ENCODE measurements around the gene PSMD9.
A peak's percentile ranks its signal among the peaks of the same experiment; 100 is the strongest.
"Not testable (repeated sequence)": the region's sequence is repeated elsewhere in the genome, so short reads cannot be mapped to it uniquely, and the experiment has no call there.

The PSMD9 gene, protein sequence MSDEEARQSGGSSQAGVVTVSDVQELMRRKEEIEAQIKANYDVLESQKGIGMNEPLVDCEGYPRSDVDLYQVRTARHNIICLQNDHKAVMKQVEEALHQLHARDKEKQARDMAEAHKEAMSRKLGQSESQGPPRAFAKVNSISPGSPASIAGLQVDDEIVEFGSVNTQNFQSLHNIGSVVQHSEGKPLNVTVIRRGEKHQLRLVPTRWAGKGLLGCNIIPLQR

DNA sequence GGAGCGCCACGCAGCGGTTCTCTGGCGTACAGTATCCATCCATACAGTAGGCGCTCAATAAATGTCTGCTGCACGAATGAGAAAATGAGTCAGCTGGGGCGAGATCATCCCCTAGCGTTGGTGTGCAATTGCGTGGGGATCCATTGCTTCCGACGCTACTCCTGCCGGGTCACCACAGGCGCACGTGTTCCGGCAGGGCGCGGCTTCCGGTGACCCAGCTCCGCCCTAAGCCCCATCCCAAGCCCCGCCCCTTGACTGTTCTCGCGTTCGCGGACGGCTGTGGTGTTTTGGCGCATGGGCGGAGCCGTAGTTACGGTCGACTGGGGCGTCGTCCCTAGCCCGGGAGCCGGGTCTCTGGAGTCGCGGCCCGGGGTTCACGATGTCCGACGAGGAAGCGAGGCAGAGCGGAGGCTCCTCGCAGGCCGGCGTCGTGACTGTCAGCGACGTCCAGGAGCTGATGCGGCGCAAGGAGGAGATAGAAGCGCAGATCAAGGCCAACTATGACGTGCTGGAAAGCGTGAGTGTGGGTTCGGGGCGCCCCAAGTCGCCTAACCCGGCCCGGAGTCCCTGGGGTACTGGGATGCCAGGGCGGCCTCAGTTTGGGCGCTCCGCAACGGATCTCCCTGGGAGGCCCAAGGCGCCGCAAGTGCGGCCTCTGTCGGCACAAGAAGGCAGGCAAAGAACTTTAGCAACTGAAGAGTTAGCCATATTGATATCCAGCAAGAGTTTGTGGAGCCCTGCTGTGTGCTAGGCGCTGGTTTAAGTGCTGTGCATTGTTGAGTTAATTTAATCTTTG lies at the start of gene PSMD9:
TSS of gene PSMD9 (plus strand) at position 313 of the 796 bp plus-strand sequence. CDS start at position 380, 67 bp downstream.
- DNase-seq: peak; percentile 71

DNA sequence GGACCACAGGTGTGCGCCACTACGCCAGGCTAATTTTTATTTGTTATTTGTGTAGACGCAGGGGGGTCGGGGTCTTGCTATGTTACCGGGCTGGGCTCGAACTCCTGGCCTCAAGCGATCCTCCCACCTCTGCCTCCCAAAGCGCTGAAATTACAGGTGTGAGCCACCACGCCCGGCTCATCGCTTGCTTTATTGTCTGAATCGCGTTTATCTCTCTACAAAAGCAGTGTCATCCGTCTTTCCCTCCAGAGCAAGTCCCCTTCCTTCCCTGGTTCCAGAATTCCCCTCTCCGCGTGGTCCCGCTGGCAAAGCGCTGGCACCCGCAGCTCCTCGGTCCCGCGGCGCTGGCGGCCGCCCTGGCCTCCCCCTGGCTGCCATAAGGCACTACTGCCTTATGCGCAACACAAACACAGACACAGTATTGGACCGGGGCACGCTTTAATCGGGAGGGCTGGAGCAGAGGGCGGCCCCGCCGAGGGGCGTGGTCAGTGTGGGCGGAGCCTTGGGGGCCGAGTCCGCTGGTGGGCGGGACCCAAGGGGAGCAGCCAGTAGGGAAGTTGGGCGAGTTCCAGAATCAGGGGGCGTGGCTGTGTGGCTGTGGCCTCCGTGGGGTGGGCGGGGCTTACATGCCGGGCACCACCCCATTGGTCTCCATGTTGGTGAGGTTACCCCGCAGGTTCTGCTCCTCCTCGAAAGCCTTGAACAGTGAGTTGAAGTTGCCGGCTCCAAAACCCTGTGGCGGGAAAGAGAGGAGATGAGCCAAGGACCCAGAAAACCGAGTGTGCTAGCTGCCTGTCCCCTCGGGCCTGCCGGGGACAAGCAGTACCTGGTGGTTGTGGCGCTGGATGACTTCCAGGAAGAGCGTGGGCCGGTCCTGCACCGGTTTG lies 49.2 kb upstream of the PSMD9 start:
- peak; percentile 75 for DNase-seq

DNA sequence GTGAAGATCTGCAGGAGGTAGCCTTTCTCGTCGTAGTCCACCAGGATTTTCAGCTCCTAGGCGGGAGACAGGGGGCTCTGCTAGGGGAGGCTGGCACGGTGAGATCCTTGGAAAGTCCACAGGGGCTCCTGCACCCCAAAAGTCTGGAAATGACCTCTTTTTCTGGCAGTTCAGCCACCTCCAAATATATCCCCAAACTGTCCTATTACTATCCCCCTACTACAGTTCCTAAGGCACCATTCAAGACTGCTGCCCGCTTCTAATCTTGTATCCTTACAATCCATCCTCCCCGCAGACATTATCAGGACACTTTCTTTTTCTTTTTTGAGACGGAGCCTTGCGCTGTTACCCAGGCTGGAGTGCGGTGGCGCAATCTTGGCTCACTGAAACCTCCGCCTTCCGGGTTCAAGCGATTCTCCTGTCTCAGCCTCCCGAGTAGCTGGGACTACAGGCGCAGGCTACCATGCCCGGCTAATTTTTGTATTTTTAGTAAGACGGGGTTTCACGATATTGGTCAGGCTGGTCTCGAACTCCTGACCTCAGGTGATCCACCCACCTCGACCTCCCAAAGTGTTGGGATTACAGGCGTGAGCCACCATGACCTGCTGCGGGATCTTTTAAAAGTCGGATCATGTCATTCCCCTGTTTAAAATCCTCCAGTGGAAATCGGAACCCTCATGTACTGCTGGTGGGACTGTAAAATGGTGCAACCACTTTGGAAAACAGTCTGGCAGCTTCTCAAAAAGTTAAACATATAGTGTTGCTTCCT lies 48.4 kb upstream of the PSMD9 start:
- no peak for DNase-seq

DNA sequence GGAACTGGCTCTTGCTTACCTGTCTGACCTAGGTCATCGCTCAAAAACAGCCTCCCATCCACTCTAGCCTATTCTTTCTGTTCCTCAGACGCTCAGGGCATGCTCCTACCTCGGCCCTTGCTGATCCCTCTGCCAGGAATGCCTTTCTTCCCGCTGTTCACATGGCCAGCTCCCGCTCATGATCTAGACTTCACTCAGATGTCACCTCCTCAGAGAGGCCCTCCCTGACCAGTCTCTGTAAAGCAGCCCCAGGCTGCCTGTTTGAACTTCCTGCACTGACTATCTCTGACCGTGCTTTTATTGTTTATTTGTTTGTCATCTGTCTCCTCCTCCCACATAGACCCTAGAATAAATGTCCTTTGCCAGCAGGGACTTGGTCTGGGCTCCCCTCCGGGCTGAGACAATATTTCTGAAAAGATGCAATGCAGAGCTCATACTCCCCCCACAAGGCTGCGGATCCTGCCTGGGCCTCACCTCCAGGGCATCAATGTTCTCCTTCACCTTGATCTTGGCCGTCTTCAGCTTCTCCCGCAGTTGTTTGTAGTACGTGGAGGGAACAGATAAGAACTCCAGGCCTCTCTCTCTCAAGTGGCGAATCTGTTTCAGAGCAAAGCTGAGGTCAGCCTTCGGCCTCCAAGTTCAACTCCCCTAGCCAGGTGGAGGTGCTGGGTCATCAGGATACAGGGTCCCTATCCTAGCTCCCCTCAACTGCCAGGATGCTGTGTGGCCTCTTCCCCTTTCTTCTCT lies 45.2 kb upstream of the PSMD9 start:
- DNase-seq: no peak

DNA sequence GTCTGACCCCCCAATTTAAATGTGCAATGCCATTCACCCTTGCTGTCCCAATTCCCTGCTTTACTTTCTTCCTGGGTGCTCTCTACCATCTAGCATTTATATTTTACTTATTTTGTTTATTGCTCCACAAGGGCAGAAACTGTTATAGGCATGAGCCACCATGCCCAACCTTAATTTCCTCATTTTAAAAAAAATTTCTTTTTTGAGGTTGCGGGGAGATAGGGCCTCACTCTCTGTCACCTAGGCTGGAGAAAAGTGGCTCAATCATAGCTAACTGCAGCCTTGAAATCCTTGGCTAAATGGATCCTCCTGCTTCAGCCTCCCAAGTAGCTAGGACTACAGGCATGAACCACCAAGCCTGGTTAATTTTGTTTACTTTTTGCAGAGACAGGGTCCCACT lies 42.9 kb upstream of the PSMD9 start:
- DNase-seq: no peak

DNA sequence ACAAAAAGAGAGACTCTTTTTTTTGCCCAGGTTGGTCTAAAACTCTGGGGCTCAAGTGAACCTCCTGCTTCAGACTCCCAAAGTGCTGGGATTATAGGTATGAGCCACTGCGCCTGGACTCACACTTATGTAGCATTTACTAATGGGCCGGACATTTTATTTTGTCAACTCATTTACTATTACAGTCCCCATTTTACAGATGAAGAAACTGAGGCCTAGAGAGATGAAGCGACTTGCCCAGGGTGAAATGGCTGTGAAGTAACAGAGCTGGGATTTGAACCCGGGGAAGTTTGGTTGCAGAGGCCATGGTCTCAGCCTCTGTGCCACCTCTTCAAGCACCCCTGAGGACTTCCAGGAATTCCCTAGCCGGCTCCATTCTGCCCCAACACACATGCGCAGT lies 39.4 kb upstream of the PSMD9 start:
- DNase-seq: no peak

DNA sequence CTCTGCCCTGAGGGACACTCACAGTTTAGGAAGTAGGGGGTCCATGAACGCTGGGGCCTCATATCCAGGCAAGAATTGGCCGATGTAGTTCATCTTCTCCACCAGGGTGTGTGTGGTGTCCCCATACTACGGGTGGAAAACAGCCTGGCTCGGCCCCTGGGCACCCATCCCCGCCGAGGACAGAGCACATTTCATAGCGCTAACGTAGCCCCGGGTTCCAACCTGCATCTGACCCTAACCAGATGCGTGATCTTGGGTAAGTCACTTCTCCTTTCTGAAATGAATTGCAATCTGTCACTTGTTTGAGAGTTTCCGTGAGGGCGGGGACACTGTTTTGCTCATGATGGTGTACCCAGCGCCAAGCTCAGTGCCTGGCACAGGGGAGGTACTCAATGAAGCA lies 38.9 kb upstream of the PSMD9 start:
- no peak for DNase-seq

DNA sequence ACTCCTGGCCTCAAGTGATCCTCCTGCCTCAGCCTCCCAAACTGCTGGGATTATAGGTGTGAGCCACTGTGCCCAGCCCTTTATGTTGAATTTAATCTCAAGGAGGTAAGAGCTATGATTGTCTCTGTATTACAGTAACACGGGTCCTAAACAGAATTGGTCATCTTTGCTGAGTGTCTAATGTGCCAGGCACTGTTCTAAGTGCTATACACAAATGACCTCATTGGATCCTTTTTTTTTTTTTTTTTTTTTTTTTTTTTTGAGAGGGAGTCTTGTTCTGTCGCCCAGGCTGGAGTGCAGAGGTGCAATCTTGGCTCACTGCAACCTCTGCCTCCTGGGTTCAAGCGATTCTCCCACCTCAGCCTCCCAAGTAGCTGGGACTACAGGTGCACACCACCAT lies 36.2 kb upstream of the PSMD9 start:
- DNase-seq: not testable (repeated sequence)

DNA sequence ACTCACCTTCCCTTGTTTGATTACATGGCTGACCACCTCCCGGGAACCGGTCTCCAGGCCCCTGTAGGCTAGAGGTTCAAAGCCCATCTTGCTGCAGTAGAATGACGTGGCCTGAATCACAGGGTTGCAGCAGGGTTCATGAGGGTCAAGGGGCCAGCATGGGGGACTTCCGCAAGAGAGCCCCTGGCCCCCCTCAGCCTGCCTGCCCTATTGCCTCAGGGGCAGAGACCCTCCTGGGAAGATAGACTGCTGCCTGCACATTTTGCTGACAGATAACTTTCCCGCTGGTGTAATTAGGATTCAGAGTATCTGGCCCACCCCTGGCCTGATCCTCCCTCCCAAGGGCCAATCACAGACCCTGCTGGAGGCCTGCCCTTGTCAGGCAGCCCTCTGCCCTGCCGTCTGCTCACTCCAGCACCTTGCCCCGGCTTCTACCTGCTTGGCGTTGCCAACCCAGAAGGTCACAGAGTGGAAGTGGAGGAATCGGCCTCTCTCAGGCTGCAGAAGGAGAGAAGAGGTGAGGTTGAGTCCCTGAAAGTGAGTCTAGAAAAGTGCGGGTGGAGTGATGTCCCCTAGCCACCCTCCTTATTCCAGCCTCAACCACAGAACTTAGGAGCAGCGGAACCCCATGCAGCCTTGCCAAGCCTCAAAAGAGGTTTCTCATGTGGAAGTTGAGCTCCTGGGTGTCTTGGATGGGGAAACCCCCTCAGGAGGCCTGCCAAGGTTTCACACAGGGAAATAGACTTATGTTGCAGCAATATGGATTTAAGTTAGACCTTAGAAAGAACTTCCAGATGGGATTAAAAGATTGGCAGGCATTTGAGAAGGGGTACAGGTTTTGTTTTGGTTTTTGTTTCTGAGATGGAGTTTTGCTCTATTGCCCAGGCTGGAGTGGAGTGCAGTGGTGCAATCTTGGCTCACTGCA lies 31.0 kb upstream of the PSMD9 start:
- no peak for DNase-seq

DNA sequence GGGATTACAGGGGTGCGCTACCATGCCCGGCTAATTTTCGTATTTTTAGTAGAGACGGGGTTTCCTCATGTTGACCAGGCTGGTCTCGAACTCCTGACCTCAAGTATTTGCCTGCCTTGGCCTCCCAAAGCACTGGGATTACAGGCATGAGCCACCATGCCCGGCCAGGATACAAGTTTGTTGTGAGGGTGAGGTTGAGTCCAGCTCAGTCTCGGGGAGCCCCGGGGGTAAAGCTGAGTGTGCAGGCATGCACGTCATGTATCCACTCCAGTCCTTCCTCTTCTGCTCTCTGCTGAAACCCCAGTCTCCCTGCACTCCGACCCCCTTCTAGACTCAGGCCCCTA lies 30.3 kb upstream of the PSMD9 start:
- no peak for DNase-seq

DNA sequence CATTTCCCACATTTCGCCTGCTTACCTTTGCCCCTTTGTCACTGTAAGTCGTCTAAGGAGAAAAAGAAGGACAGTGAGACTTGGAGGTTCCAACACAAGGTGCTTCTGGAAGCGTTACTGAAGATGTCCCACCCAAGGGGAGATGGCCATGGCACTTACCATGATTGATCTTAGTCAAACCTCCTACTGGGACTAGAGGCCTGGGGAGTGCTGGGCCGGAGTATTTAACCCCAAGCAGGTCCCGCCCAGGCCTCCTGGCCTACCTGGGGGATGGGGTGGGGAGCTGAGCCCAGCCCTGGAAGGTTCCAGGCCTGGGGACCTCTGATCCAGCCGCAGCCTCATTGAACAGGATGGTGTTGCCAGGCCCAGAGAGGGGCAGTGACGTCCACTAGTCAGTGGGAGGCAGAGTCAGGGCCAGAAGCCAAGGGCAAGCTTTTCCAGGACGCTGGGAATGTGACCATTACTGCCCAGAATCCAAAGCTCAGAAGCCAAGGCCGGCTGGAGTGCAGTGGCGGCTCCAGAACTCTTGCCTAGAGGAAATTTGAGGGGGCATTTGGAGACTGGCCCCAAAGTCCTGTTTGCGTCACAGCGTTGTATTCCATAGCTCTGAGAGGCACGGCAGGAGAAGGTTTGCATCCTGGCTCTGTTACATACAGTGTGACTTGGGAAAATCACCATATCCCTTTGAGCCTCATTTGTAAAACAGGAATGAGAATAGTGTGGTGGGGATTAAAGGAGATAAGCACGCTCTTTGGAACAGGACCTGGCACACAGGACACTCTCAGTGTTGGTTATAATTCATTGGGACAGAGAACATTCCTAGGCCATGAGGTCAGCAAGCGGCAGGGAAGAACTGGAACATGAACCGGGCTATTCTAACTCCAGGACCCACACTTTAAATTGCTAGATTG lies 29.7 kb upstream of the PSMD9 start, which contains the start of gene HPD:
TSS of gene HPD (minus strand) at position 198 of the 911 bp plus-strand sequence. CDS start at position 162, 36 bp downstream.
- no peak for DNase-seq

DNA sequence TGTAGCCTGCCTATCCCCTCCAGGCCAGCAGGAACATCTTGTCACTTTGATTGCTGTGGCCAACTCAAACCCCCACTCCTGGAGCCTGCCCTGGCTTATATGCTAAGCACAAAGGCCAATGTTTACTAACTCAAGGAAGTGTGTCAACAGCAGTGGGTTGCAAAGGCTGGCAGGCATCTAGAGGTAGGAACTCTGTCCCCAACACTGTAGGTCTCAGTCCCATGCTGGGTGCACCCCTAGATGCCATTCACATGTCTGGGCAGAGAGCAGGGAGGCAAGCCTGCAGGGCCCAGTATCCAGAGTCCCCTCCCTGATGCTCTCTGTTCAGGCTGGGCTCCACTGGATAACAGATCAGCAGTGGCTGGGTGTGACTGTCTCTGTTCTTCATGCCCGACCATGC lies 28.3 kb upstream of the PSMD9 start:
- no peak for DNase-seq

DNA sequence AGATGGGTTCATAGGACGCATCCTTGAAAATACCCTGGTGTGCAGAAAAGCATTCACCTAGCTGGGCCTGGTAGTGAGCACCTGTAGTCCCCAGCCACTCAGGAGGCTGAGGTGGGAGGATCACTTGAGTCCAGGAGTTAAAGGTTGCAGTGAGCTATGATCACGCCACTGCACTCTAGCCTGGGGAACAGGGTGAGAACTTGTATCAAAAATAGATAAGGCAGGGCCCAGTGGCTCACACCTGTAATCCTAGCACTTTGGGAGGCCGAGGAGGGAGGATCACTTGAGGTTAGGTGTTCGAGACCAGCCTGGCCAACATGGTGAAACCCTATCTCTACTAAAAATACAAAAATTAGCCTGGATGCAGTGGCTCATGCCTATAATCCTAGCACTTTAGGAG lies 27.9 kb upstream of the PSMD9 start:
- not testable (repeated sequence) for DNase-seq

DNA sequence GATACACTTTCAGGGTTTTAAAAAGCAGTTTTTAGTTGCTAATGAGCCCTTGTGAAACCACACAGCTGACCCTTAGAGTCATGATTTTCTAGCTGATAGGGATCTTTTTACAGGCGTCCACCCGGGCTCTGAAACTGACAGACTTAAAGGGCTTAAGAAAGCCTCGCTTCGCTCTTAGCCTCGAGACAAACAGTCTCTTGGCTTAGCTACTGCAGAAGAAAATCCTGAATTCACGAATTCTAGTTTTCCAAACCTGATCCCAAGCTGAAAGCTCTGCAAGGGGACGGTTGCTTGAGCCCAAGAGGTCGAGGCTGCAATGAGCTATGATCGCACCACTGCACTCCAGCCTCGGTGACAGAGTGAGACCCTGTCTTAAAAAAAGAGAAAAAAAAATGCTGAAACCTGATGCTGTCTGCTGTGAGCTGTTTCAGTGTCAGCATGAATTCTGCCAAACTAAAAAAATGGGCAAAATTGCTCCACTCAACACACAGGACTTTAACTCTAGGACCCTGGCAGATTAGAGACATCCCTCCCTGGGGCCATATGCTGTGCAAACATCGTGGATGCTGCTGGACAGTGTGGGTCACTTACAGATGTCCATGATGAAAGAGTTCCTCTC lies 26.8 kb upstream of the PSMD9 start:
- no peak for DNase-seq

DNA sequence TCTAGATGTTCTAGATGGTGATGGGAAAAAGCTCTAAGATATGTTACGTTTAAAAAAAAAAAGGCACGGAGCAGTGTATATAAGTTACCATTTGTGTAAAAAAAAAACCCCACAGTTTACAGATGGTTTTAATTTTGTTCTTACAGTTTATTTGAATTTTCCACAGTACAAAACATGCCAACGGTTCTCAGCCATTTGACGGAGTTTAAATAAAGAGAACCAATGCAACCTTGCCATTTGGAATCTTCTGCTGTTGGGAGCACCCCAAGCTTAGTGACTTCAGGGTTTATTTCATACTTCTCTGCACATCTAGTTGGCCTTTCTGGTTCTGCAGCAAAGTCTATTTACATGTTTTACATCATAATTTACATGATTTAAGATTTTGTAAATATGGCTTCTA lies 22.3 kb upstream of the PSMD9 start:
- DNase-seq: no peak

DNA sequence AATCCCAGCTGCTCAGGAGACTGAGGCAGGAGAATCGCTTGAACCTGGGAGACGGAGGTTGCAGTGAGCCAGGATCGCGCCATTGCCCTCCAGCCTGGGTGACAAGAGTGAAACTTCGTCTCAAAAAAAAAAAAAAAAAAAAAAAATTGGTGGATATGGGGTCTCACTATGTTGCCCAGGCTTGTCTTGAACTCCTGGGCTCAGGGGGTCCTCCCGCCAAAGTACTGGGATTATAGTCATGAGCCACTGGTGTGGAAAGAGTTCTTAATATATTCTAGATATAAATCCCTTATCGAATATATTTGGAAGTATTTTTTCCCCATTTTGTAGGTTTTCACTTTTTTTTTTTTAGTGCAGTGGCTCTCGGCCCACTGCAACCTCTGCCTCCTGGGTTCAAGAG lies 19.4 kb upstream of the PSMD9 start:
- not testable (repeated sequence) for DNase-seq

DNA sequence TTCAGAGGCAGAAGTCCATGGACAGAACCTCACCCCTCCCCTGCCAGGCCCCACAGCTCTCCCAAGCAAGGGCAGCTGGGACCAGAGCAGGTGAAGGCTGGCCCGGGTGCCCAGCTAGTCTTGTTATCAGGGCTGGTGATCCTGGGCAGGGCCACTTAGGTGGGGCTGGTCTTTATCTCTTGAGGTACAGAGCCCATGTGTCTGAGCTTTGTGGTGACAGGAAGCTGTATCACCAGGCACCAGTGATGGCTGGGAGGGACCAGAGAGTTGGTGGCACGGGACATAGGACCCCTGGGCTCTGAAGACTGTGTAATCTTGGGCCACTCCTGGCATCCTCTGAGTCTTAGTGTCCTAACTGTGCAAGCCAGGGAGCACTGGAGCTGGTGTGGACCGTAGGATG lies 17.1 kb upstream of the PSMD9 start:
- DNase-seq: no peak

DNA sequence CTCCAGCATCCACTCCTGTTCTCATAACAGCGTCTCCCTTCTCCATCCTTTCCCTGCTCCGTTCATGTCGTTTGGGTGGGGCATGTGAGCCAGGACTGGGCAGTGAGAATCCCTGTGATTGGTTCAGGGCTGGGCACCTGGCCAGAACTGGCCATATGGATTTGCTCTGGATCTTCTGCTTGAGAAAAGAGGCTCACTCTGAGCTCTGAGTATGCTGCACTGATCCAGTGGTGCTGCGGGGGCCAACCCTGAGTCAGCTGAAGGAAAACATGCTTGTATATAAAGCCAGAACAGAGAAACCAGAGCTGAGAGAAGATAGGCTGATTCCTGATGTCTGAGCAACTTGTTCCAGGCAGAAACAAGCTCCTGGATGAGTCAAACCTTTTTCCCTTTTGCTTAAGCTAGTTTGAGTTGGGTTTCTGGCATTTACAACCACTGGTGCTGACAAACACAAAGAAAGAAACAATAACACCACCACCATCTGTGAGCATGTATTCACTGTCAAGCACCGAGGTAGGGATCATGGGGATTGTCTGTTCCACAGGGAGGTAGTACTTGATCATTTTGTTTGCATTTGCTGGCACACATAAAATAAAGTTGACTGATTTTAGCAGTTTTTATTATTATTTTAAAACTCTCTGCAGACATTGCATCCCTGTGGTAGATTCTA lies 15.9 kb upstream of the PSMD9 start:
- DNase-seq: peak; percentile 64

DNA sequence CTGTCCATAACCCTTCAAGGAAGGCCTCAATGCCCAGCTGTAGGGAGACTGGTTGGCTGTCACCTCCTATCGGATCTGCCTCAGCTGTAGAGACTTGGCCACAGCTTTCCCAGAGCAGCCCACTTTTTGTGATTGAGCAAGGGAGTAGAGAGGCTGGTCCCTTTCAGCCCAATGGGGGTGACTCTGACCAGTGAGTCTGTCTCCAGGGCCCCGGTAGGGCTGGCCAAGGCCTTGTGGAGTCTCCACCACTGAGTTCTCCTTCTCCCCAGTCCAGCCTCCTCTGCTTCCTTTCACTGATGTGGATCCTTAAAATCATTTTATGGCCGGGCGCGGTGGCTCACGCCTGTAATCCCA lies 15.4 kb upstream of the PSMD9 start:
- DNase-seq: no peak

Data from NCI-H524 treated with DMSO at 0.1 percent for 48 hours (cell line).